GM12891 (cell line): ENCODE data around the gene TMEM132D.

Source experiments
- POLR2A ChIP-seq: IDR thresholded peaks from 2 replicates; pipeline ENCODE4 v1.6.1; 2011; ENCODE audit warnings: low read depth, low read length, control low read depth
- POLR2AphosphoS5 ChIP-seq: IDR thresholded peaks from 2 replicates; pipeline ENCODE4 v1.6.1; 2011; ENCODE audit warnings: low read depth, low read length, control low read depth

- TF ChIP-seq POLR2AphosphoS5 (no peak), POLR2A (no peak)
Measured at GRCh38 chr12:129034558-129035289, 869.1 kb downstream of the TMEM132D start.
